GM19395 (cell line): ENCODE data around the gene SVOP.

Source experiments
- ATAC-seq: cut with Tn5 transposase; IDR thresholded peaks from one replicate; pipeline ENCODE4 v1.9.1; 2021; ENCODE audit warnings: mild to moderate bottlenecking, moderate library complexity; ENCODE audit not compliant: unreplicated experiment

The SVOP gene

DNA sequence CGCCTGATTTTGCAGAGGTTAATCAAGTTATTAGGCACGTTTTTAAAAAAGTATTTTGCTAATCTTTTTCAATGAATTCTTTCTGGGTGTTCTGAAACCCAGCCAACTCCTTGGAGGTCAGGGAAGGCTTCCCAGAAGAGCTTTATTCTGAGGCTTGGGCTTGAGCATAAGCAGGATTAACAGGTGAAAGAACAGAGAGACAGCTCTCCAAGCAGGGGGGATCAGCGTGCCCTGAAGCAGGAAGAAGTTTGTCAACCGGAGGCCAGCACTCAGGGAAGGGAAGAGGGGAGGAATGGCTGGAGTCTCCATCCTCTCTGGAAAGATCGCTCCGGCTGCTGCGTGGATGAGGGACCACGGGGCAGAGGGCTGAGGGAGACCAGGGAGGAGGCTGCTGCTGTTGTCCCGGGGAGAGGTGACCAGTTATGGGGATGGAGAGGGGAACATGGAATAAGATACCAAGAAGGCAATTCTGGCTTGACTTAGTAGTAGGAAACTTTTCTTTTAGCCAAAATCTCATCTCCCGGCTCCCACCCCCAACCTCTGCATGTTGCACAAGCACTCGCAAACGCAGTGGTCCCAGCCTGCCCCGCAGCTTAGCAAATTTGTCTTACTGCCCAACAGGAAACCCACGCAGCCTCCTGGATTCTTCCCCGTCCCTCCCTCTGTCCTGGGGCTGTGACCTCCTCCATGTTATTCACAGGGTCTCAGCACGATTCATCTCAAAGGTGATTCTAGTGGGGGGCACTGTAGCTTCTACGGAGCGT lies 162.4 kb downstream of the SVOP start:
- no peak for ATAC-seq
